GM12878 (cell line): ENCODE data around the gene SRCIN1. TPM values are rescaled to one million over a fixed set of nuclear protein-coding genes. Genes with fewer than 3 reads are reported as not detected.
"Not testable (repeated sequence)": the region's sequence is repeated elsewhere in the genome, so short reads cannot be mapped to it uniquely, and the experiment has no call there.

Source experiments
- ATAC-seq: fragments of 200-7000 bp; cut with Tn5 transposase; 3 replicates; pipeline ENCODE4 v1.9.1; 2020; ENCODE audit warnings: mild to moderate bottlenecking, moderate library complexity
- BruUV-seq: library from RNA; stranded (reverse); fragments of 400-500 nt; replicated peaks from 2 replicates; lab custom pipeline; 2021; lab: Mats Ljungman, UMichigan
- CTCF ChIA-PET: fragments of 300-600 bp; sonication (Branson Sonifier 250); formaldehyde crosslinking; extraction: SDS; loops from one replicate; lab custom pipeline; 2021; ENCODE audit warnings: inconsistent platforms; lab: Yijun Ruan, JAX
- POLR2A ChIA-PET: fragments of 350-600 bp; formaldehyde crosslinking; extraction: SDS; loops from one replicate; lab custom pipeline; 2021; ENCODE audit warnings: inconsistent platforms; lab: Charles Lee
- RAD21 ChIA-PET: fragments of 300-600 bp; sonication (Branson Sonifier 250); formaldehyde crosslinking; loops from one replicate; lab custom pipeline; 2023; ENCODE audit warnings: antibody characterized with exemption; ENCODE audit not compliant: unreplicated experiment; lab: Charles Lee
- SMC1A ChIA-PET: fragments of 300-600 bp; sonication (Branson Sonifier 250); formaldehyde crosslinking; loops from one replicate; lab custom pipeline; 2023; ENCODE audit not compliant: unreplicated experiment, uncharacterized antibody; lab: Charles Lee
- DNase-seq: peaks from one replicate; pipeline ENCODE4 v3.0.0-alpha.2; 2011; ENCODE audit warnings: low read depth, low spot score
- FAIRE-seq: peaks from 3 replicates; lab custom pipeline; 2011; peaks lifted over from hg19 to GRCh38; lab: Jason Lieb, UNC
- H2AFZ ChIP-seq: 2 replicates; pipeline ENCODE4 v1.6.0; 2011; ENCODE audit warnings: low read depth, low read length, control low read depth; ENCODE audit not compliant: control insufficient read depth
- H3K27ac ChIP-seq: 2 replicates; pipeline ENCODE4 v1.5.1; 2011; ENCODE audit warnings: control low read depth; ENCODE audit not compliant: control insufficient read depth, insufficient read depth
- H3K27me3 ChIP-seq, 2 experiments: replicated peaks in 1 of 2; 2 replicates each; pipeline versions ENCODE4 v1.6.0 to v1.6.1; 2011; ENCODE audit warnings: low read length in 1 of 2; ENCODE audit not compliant: control insufficient read depth in 2 of 2, insufficient read depth in 2 of 2
- H3K36me3 ChIP-seq, 2 experiments: 2 replicates each; pipeline ENCODE4 v1.5.1; 2011; ENCODE audit warnings: low read length in 1 of 2; ENCODE audit not compliant: control insufficient read depth in 2 of 2, insufficient read depth in 2 of 2
- H3K4me1 ChIP-seq: 2 replicates; pipeline ENCODE4 v1.6.1; 2011; ENCODE audit warnings: mild to moderate bottlenecking, low read length, moderate library complexity, mixed read lengths; ENCODE audit not compliant: control insufficient read depth, insufficient read depth
- H3K4me2 ChIP-seq: 2 replicates; pipeline ENCODE4 v1.6.0; 2011; ENCODE audit warnings: control low read depth; ENCODE audit not compliant: control insufficient read depth, insufficient read depth
- H3K4me3 ChIP-seq: fragments of 200-600 bp; sonication (generic); 2 replicates; pipeline ENCODE4 v1.5.1; 2016
- H3K79me2 ChIP-seq: 2 replicates; pipeline ENCODE4 v1.6.0; 2011; ENCODE audit warnings: low read length; ENCODE audit not compliant: control insufficient read depth, insufficient read depth
- H3K9ac ChIP-seq: 2 replicates; pipeline ENCODE4 v1.8.0; 2011; ENCODE audit warnings: low read length, control low read depth, mixed read lengths; ENCODE audit not compliant: control insufficient read depth, insufficient read depth
- H3K9me3 ChIP-seq: replicated peaks from 3 replicates; pipeline ENCODE4 v1.5.1; 2011; ENCODE audit warnings: mild to moderate bottlenecking, low read length; ENCODE audit not compliant: control insufficient read depth, insufficient read depth
- H4K20me1 ChIP-seq: 2 replicates; pipeline ENCODE4 v1.6.0; 2011; ENCODE audit not compliant: control insufficient read depth, insufficient read depth
- CEBPZ ChIP-seq: fragments of 150-350 bp; IDR thresholded peaks from 2 replicates; pipeline ENCODE4 v1.6.1; 2016; ENCODE audit warnings: low read depth, low read length
- JUND ChIP-seq: IDR thresholded peaks from 2 replicates; pipeline ENCODE4 v1.6.1; 2012; ENCODE audit warnings: low read depth, mild to moderate bottlenecking, low read length, improper control_type of control experiment, moderate library complexity
- MEF2B ChIP-seq: fragments of 450-650 bp; IDR thresholded peaks from 2 replicates; pipeline ENCODE4 v1.6.1; 2018; ENCODE audit warnings: mild to moderate bottlenecking, moderate library complexity; ENCODE audit not compliant: partially characterized antibody, poor library complexity, severe bottlenecking
- NRF1 ChIP-seq: conservative IDR thresholded peaks from 2 replicates; pipeline ENCODE4 v1.6.1; 2011; ENCODE audit warnings: mild to moderate bottlenecking, low read depth, low read length, improper control_type of control experiment
- PBX3 ChIP-seq: IDR thresholded peaks from 2 replicates; pipeline ENCODE4 v1.6.1; 2011; ENCODE audit warnings: mild to moderate bottlenecking, low read depth, low read length, moderate library complexity; ENCODE audit not compliant: insufficient replicate concordance
- STAT3 ChIP-seq: IDR thresholded peaks from 2 replicates; pipeline ENCODE4 v1.6.1; 2011; ENCODE audit warnings: low read depth, low read length, improper control_type of control experiment
- YY1 ChIP-seq: IDR thresholded peaks from 2 replicates; pipeline ENCODE4 v1.6.1; 2011; ENCODE audit warnings: low read depth, mild to moderate bottlenecking, low read length
- WGBS: methylation state at CpG from one replicate; pipeline ENCODE4 v1.1.6; 2016; ENCODE audit warnings: low lambda C conversion rate; ENCODE audit not compliant: insufficient replicate concordance, insufficient coverage; ENCODE audit errors: missing lambda C conversion rate; 5-methylcytosine and 5-hydroxymethylcytosine counted together
- in situ Hi-C: fragments of 300-500 bp; cut with MboI; formaldehyde crosslinking; loops from 9 replicates; pipeline ENCODE4 v1.14.3; 2018; ENCODE audit warnings: mixed read lengths
- intact Hi-C: fragments of 100-400 bp; cut with micrococcal nuclease; formaldehyde crosslinking; loops from one replicate; pipeline ENCODE4 v1.14.2; 2022; ENCODE audit not compliant: unreplicated experiment
- polyA plus RNA-seq, 11 experiments: library from polyadenylated mRNA; depleted of rRNA in 4 of 11; unstranded in 6 of 11; stranded (reverse) in 5 of 11; fragments of >200 nt; fragmentation: Nextera tagmentation in 4 of 11; fragmentation: Illumina TruSeq in 1 of 11; extraction: Ambion mirVana in 4 of 11; extraction: Trizol in 1 of 11; gene quantifications; 1 replicate in 1 of 11; 2 replicates in 10 of 11; pipeline versions ENCODE4 v1.2.1 to v1.2.3, GENCODE V29; 2011 to 2016; ENCODE audit warnings: inconsistent platforms in 2 of 11, missing spikeins in 2 of 11, low read depth in 1 of 11
- total RNA-seq, 4 experiments: library from RNA; depleted of rRNA in 3 of 4; stranded (reverse); fragments of >200 nt in 3 of 4; fragmentation: Illumina TruSeq in 1 of 4; extraction: Trizol in 1 of 4; gene quantifications; 2 replicates each; pipeline versions ENCODE4 v1.2.1 to v1.2.3, GENCODE V29; 2013 to 2021
- TF ChIP-seq, protein P1 (sequence below), 3 experiments: IDR thresholded peaks in 2 of 3; conservative IDR thresholded peaks in 1 of 3; 2 replicates each; pipeline ENCODE4 v1.5.1; 2011; ENCODE audit warnings: low read depth in 3 of 3, low read length in 3 of 3, mild to moderate bottlenecking in 3 of 3, control low read depth in 2 of 3, moderate library complexity in 2 of 3, inconsistent platforms in 1 of 3, mixed read lengths in 1 of 3; ENCODE audit not compliant: control insufficient read depth in 2 of 3, insufficient read depth in 1 of 3; ENCODE audit errors: extremely low read depth in 1 of 3

SRCIN1 gene
- total and polyA plus RNA-seq, 10 of the 15 experiments (the other 5 are each of a cell fraction or from before 2014, with no cell fraction given): under 0.01 to 0.74 (median 0.20) TPM; not detected in 3

GRCh38 chr17:38626606-38627226, 21.0 kb upstream of the SRCIN1 start:
- in situ Hi-C loops, H3K27me3 ChIP-seq, H3K9ac ChIP-seq, H3K36me3 ChIP-seq, BruUV-seq, H3K27ac ChIP-seq, H3K4me1 ChIP-seq, intact Hi-C loops, H3K4me3 ChIP-seq, FAIRE-seq, CTCF ChIA-PET, H3K4me2 ChIP-seq, H2AFZ ChIP-seq, SMC1A ChIA-PET, DNase-seq, H3K9me3 ChIP-seq, H3K79me2 ChIP-seq, H4K20me1 ChIP-seq, ATAC-seq: not testable (repeated sequence)
- RAD21 ChIA-PET: interaction anchor here (1.1 kb wide), 1 partner anchor 68 kb away, joined by 3 read pairs; no protein-coding TSS in a partner anchor
- POLR2A ChIA-PET: interaction anchor here (2.7 kb wide), 1 partner anchor 27 kb away, joined by 19 read pairs; no protein-coding TSS in a partner anchor
- 70% methylated on average over 6 of the region's 6 CpGs for WGBS

DNA sequence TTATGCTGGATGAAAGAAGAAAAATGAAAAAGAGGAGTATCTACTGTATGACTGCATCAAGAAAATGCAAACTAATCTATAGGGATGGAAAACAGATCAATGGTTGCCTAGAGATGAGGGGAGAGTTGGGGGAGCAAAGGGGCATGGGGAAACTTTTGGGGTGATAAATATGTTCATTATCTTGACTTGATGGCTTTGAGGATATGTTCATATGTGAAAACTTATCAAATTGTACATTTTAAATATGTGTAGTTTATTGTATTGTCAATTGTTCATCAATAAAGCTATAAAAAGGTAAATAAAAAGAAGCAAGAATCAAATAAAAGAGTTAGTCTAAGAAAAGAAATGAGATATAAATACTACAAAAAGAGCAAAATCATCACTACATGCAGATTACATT, 19.7 kb upstream of the SRCIN1 start:
- intact Hi-C loops (no loop called here), in situ Hi-C loops (no loop called here)
- CTCF ChIA-PET: interaction anchor here (0.7 to 3.0 kb wide), 8 partner anchors 12 to 110 kb away, joined by 3 to 12 read pairs (median 4); no protein-coding TSS in a partner anchor
- RAD21 ChIA-PET: interaction anchor here (1.1 to 2.2 kb wide), 3 partner anchors 29 to 67 kb away, joined by 3 to 17 read pairs (median 8); no protein-coding TSS in a partner anchor
- ATAC-seq (no peak), DNase-seq (no peak), FAIRE-seq (no peak)
- H3K27me3 ChIP-seq: no peaks in the 10 kb centered on the region
- no TSS peak for BruUV-seq
- H3K79me2 ChIP-seq: no peaks in the 10 kb centered on the region
- peak overlapping the region; percentile 19 for H3K4me2 ChIP-seq
- peaks cover 1% of the 10 kb centered on the region; the same call in 1 of the 3 replicates for H3K9me3 ChIP-seq
- POLR2A ChIA-PET: interaction anchor here (2.7 kb wide), 1 partner anchor 28 kb away, joined by 19 read pairs; no protein-coding TSS in a partner anchor
- SMC1A ChIA-PET: interaction anchor here (1.4 to 4.4 kb wide), 3 partner anchors 10 to 37 kb away, joined by 4 to 29 read pairs (median 7); no protein-coding TSS in a partner anchor
- no peak overlapping the region for H3K9ac ChIP-seq
- no peaks in the 10 kb centered on the region for H4K20me1 ChIP-seq
- H3K4me1 ChIP-seq: peaks cover 4% of the 10 kb centered on the region
- H2AFZ ChIP-seq: no peak overlapping the region
- H3K4me3 ChIP-seq: peak overlapping the region; percentile 48; the same call in 1 of the 2 replicates
- H3K36me3 ChIP-seq: no peaks in the 10 kb centered on the region
- peak overlapping the region; percentile 18; the same call in 1 of the 2 replicates for H3K27ac ChIP-seq
- TF ChIP-seq CEBPZ: no peak
- no peak for TF ChIP-seq PBX3
- TF ChIP-seq MEF2B: no peak
- TF ChIP-seq YY1: no peak
- TF ChIP-seq, protein P1, sequence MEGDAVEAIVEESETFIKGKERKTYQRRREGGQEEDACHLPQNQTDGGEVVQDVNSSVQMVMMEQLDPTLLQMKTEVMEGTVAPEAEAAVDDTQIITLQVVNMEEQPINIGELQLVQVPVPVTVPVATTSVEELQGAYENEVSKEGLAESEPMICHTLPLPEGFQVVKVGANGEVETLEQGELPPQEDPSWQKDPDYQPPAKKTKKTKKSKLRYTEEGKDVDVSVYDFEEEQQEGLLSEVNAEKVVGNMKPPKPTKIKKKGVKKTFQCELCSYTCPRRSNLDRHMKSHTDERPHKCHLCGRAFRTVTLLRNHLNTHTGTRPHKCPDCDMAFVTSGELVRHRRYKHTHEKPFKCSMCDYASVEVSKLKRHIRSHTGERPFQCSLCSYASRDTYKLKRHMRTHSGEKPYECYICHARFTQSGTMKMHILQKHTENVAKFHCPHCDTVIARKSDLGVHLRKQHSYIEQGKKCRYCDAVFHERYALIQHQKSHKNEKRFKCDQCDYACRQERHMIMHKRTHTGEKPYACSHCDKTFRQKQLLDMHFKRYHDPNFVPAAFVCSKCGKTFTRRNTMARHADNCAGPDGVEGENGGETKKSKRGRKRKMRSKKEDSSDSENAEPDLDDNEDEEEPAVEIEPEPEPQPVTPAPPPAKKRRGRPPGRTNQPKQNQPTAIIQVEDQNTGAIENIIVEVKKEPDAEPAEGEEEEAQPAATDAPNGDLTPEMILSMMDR (IDR thresholded peaks at IDR 0.05 in 2 of 3, conservative IDR thresholded peaks at IDR 0.05 in 1 of 3; ENCODE audit: control insufficient read depth in 2 of 3, extremely low read depth in 1 of 3, insufficient read depth in 1 of 3, low read depth in 3 of 3, low read length in 3 of 3): no peak
- no peak for TF ChIP-seq STAT3
- no peak for TF ChIP-seq JUND
- no peak for TF ChIP-seq NRF1
